ENCODE measurements around the gene RAI1. TPM values are rescaled to one million over a fixed set of nuclear protein-coding genes. Genes with fewer than 3 reads are reported as not detected.
A peak's percentile ranks its signal among the peaks of the same experiment; 100 is the strongest.

RAI1 gene
- total and polyA plus RNA-seq, 12 donors: 4.2 to 37.3 (median 26.9) TPM

DNA sequence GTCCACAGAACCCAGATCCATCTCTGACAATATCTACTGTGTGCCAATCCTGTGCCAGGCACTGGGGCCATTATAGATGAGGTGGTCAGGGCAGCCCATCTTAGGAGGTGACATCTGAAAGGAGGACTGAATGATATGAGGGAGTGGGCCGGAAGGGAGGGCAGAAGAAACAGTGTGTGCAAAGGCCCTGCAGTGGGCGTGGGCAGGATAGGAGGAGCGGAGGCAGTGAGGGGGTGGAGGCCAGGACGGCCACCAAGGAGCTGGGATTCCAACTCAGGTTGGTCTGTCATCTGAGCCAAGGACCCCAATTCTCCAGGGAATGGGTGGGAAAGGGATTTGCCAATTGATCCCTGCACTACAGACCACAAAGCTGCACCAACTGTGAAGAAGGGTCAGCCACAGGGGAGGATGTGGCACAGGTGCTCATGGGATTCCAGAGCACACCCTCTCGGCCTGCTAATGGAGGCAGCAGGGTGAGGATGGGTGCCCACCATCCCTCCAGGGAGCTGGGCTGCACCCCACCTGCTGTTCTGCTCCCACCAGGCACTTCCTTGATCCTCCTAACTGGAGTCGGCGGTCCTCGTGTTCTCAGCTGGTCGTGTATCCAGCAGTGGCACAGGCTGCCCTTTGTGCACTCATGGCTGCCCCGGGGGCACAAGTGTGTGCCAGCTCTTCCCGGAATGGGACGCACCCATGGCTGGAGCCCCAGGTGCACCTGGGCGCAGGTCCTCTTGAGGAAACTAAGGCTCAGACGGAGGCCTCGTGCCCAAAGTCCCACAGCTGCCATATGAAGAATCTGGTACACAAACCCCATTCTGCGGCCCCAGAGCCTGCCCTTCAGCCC is 145.9 kb downstream of the RAI1 start:
- peaks cover 54 to 72% of the 10 kb centered on the region in 2 donors for H3K4me1 ChIP-seq (replicated peaks in 1 of 2)
- intact Hi-C loops (cut with DNase I): no loop called here
- 92 to 96% (median 95%) methylated on average over 14 to 16 of the region's 16 CpGs for WGBS, 4 donors
- H3K27me3 ChIP-seq: no peaks in the 10 kb centered on the region
- TF ChIP-seq, protein P1, sequence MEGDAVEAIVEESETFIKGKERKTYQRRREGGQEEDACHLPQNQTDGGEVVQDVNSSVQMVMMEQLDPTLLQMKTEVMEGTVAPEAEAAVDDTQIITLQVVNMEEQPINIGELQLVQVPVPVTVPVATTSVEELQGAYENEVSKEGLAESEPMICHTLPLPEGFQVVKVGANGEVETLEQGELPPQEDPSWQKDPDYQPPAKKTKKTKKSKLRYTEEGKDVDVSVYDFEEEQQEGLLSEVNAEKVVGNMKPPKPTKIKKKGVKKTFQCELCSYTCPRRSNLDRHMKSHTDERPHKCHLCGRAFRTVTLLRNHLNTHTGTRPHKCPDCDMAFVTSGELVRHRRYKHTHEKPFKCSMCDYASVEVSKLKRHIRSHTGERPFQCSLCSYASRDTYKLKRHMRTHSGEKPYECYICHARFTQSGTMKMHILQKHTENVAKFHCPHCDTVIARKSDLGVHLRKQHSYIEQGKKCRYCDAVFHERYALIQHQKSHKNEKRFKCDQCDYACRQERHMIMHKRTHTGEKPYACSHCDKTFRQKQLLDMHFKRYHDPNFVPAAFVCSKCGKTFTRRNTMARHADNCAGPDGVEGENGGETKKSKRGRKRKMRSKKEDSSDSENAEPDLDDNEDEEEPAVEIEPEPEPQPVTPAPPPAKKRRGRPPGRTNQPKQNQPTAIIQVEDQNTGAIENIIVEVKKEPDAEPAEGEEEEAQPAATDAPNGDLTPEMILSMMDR (IDR thresholded peaks at IDR 0.05): no peak
- no peak for TF ChIP-seq POLR2A (IDR thresholded peaks at IDR 0.05)
- H3K9me3 ChIP-seq (replicated peaks in 1 of 3): no peaks in the 10 kb centered on the region
- H3K27ac ChIP-seq: peak overlapping the region in 3 of 5 donors; percentile 4 to 95 (median 93)
- DNase-seq: no peak
- H3K36me3 ChIP-seq (replicated peaks in 1 of 2): no peaks in the 10 kb centered on the region
- H3K4me3 ChIP-seq: no peak overlapping the region

- intact Hi-C loops (cut with DNase I): no loop called here
These were observed 146.8 kb downstream of the RAI1 start for GRCh38 chr17:17827826-17828621.

GRCh38 chr17:17830269-17830567 is 149.0 kb downstream of the RAI1 start:
- Histone ChIP-seq H3K27me3 (no peaks in the 10 kb centered on the region), H3K27ac (peak overlapping the region in 3 of 5 donors; percentile 72 to 77 (median 74)), H3K4me1 (replicated peaks in 1 of 2) (peaks cover 37 to 68% of the 10 kb centered on the region in 2 donors), H3K4me3 (no peak overlapping the region), H3K9me3 (replicated peaks in 1 of 3) (no peaks in the 10 kb centered on the region), H3K36me3 (replicated peaks in 1 of 2) (no peaks in the 10 kb centered on the region)
- WGBS, 4 donors: 89 to 100% (median 95%) methylated on average over 2 of the region's 2 CpGs
- no peak for DNase-seq
- intact Hi-C loops (cut with DNase I): no loop called here
- no peak for TF ChIP-seq POLR2A (IDR thresholded peaks at IDR 0.05)
- TF ChIP-seq, protein P1 (IDR thresholded peaks at IDR 0.05): no peak

More at GRCh38 chr17:17827826-17828621, 146.8 kb downstream of the RAI1 start:
- H3K36me3 ChIP-seq (replicated peaks in 1 of 2): no peaks in the 10 kb centered on the region
- no peak for DNase-seq
- WGBS, 4 donors: 81 to 86% (median 83%) methylated on average over 11 to 13 of the region's 13 CpGs
- H3K9me3 ChIP-seq (replicated peaks in 1 of 3): no peaks in the 10 kb centered on the region
- H3K4me1 ChIP-seq (replicated peaks in 1 of 2): peaks cover 47 to 72% of the 10 kb centered on the region in 2 donors
- TF ChIP-seq, protein P1 (IDR thresholded peaks at IDR 0.05): no peak
- no peak overlapping the region for H3K4me3 ChIP-seq
- no peaks in the 10 kb centered on the region for H3K27me3 ChIP-seq
- H3K27ac ChIP-seq: peak overlapping the region in 1 of 5 donors; percentile 4

DNA sequence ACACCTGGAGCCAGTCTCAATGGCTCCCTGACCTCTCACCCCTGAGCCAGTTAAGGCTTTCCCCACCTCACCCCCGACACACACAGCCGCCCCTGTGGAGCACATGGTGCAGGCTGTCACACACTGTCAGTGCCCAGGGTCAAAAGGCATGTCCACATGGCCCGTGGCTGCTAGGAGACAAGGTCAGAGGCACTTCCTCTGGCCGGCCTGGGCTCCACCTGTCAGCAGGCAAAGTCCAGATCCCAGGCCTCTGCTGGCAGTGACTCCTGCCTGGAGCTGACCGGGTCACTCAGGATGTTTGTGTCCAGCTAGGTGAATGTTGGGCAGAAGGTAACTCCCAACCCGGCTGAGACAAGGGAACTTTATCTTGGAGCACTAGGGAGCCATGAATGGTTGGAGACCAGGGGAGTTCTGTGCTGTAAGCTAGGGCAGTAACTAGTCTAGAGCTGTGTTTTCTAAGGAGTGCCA is 149.5 kb downstream of the RAI1 start:
- Histone ChIP-seq H3K4me3 (no peak overlapping the region), H3K27me3 (no peaks in the 10 kb centered on the region), H3K9me3 (replicated peaks in 1 of 3) (no peaks in the 10 kb centered on the region), H3K36me3 (replicated peaks in 1 of 2) (no peaks in the 10 kb centered on the region), H3K4me1 (replicated peaks in 1 of 2) (peaks cover 37 to 68% of the 10 kb centered on the region in 2 donors), H3K27ac (peak overlapping the region in 3 of 5 donors; percentile 72 to 77 (median 74))
- peak in 6 of 7 donors; percentile 56 to 87 (median 79) for DNase-seq
- peak in 1 of 2 donors; percentile 23 for TF ChIP-seq POLR2A (IDR thresholded peaks at IDR 0.05)
- TF ChIP-seq, protein P1 (IDR thresholded peaks at IDR 0.05): no peak
- intact Hi-C loops (cut with DNase I): no loop called here
- WGBS, 4 donors: 0 to 59% (median 28%) methylated on average over 2 to 6 of the region's 6 CpGs

All from adrenal gland (tissue), 12 donors.